Adrenal gland (tissue), 5 donors: Measurements from ENCODE around the gene TDO2.

Source experiments
- POLR2A ChIP-seq, 2 donors: fragments of 450-650 bp; IDR thresholded peaks; one replicate each; pipeline ENCODE4 v1.6.1; 2017; ENCODE audit warnings: antibody characterized with exemption in 2 of 2, mild to moderate bottlenecking in 2 of 2, moderate library complexity in 1 of 2
- TF ChIP-seq, protein P1 (sequence below), 6 experiments: fragments of 450-650 bp in 4 of 6; fragments of 200-600 bp in 2 of 6; sonication (generic) in 1 of 6; IDR thresholded peaks; 1 replicate in 5 of 6; 2 replicates in 1 of 6; pipeline versions ENCODE4 v1.5.1 to v1.8.0; 2016 to 2021; ENCODE audit warnings: antibody characterized with exemption in 6 of 6, mild to moderate bottlenecking in 2 of 6, moderate library complexity in 1 of 6
- donor health status: DM: no; HTN: no; CAD: no.

DNA sequence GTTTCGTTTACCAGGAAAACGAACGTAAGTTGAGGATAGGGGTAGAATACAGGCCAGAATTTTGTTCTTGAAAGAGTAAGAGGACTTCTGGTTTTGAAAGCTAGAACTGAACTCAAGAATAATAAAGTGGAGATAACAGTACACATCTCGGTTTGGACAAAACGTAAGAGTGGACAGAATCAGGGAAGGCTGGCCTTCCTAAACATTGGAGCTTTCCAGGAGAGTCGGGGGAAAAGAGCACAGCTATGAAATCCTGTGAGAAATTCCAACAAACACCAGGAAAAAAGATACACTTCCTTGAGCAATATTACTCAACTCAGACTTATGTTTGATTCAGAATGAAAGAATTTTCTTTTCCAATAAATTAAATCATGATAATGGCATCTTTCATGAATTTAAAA is 49.0 kb downstream of the TDO2 start:
- TF ChIP-seq, protein P1, sequence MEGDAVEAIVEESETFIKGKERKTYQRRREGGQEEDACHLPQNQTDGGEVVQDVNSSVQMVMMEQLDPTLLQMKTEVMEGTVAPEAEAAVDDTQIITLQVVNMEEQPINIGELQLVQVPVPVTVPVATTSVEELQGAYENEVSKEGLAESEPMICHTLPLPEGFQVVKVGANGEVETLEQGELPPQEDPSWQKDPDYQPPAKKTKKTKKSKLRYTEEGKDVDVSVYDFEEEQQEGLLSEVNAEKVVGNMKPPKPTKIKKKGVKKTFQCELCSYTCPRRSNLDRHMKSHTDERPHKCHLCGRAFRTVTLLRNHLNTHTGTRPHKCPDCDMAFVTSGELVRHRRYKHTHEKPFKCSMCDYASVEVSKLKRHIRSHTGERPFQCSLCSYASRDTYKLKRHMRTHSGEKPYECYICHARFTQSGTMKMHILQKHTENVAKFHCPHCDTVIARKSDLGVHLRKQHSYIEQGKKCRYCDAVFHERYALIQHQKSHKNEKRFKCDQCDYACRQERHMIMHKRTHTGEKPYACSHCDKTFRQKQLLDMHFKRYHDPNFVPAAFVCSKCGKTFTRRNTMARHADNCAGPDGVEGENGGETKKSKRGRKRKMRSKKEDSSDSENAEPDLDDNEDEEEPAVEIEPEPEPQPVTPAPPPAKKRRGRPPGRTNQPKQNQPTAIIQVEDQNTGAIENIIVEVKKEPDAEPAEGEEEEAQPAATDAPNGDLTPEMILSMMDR (IDR thresholded peaks at IDR 0.05) = no peak
- TF ChIP-seq POLR2A (IDR thresholded peaks at IDR 0.05) = no peak
